ENCODE data around the gene CRYBA1.
"Not testable (repeated sequence)": the region's sequence is repeated elsewhere in the genome, so short reads cannot be mapped to it uniquely, and the experiment has no call there.

The CRYBA1 gene

GRCh38 chr17:29246628-29247027, at the start of gene CRYBA1:
TSS of gene CRYBA1 (plus strand) at chr17:29246859. CDS start at chr17:29246864, 5 bp downstream.
- H3K27me3 ChIP-seq (ENCODE audit: control insufficient read depth, insufficient read depth, low read length): no peaks in the 10 kb centered on the region
- no peaks in the 10 kb centered on the region for H3K36me3 ChIP-seq (ENCODE audit: control insufficient read depth, insufficient read depth, low read length)
- no peak within 1 kb of the TSS for H3K4me3 ChIP-seq (ENCODE audit: low read depth, low read length)
- no peaks in the 10 kb centered on the region for H3K4me1 ChIP-seq (ENCODE audit: control insufficient read depth, insufficient read depth, low read length)
- H3K9me3 ChIP-seq (ENCODE audit: control insufficient read depth, insufficient read depth, low read length): no peaks in the 10 kb centered on the region
- H3K9ac ChIP-seq (ENCODE audit: low read depth, low read length): no peak within 1 kb of the TSS

- no peaks in the 10 kb centered on the region for H3K36me3 ChIP-seq (ENCODE audit: control insufficient read depth, insufficient read depth, low read length)
- H3K4me1 ChIP-seq (ENCODE audit: control insufficient read depth, insufficient read depth, low read length): peaks cover 4% of the 10 kb centered on the region
- H3K4me3 ChIP-seq (ENCODE audit: low read depth, low read length): no peak overlapping the region
- no peak overlapping the region for H3K9ac ChIP-seq (ENCODE audit: low read depth, low read length)
- H3K9me3 ChIP-seq (ENCODE audit: control insufficient read depth, insufficient read depth, low read length): no peaks in the 10 kb centered on the region
- no peaks in the 10 kb centered on the region for H3K27me3 ChIP-seq (ENCODE audit: control insufficient read depth, insufficient read depth, low read length)
Observed at GRCh38 chr17:29197516-29198272, 49.0 kb upstream of the CRYBA1 start.

GRCh38 chr17:29204068-29204804, 42.4 kb upstream of the CRYBA1 start:
- H3K4me1 ChIP-seq (ENCODE audit: control insufficient read depth, insufficient read depth, low read length); H3K9ac ChIP-seq (ENCODE audit: low read depth, low read length); H3K9me3 ChIP-seq (ENCODE audit: control insufficient read depth, insufficient read depth, low read length); H3K4me3 ChIP-seq (ENCODE audit: low read depth, low read length); H3K36me3 ChIP-seq (ENCODE audit: control insufficient read depth, insufficient read depth, low read length); H3K27me3 ChIP-seq (ENCODE audit: control insufficient read depth, insufficient read depth, low read length): not testable (repeated sequence)

- no peaks in the 10 kb centered on the region for H3K36me3 ChIP-seq (ENCODE audit: control insufficient read depth, insufficient read depth, low read length)
- no peaks in the 10 kb centered on the region for H3K4me1 ChIP-seq (ENCODE audit: control insufficient read depth, insufficient read depth, low read length)
- H3K9me3 ChIP-seq (ENCODE audit: control insufficient read depth, insufficient read depth, low read length): no peaks in the 10 kb centered on the region
- H3K4me3 ChIP-seq (ENCODE audit: low read depth, low read length): no peak overlapping the region
- H3K9ac ChIP-seq (ENCODE audit: low read depth, low read length): no peak overlapping the region
- H3K27me3 ChIP-seq (ENCODE audit: control insufficient read depth, insufficient read depth, low read length): no peaks in the 10 kb centered on the region
Observed at GRCh38 chr17:29205047-29205446, 41.6 kb upstream of the CRYBA1 start.

GRCh38 chr17:29207975-29208374, 38.7 kb upstream of the CRYBA1 start:
- no peaks in the 10 kb centered on the region for H3K4me1 ChIP-seq (ENCODE audit: control insufficient read depth, insufficient read depth, low read length)
- no peaks in the 10 kb centered on the region for H3K36me3 ChIP-seq (ENCODE audit: control insufficient read depth, insufficient read depth, low read length)
- no peak overlapping the region for H3K4me3 ChIP-seq (ENCODE audit: low read depth, low read length)
- H3K9me3 ChIP-seq (ENCODE audit: control insufficient read depth, insufficient read depth, low read length): no peaks in the 10 kb centered on the region
- no peaks in the 10 kb centered on the region for H3K27me3 ChIP-seq (ENCODE audit: control insufficient read depth, insufficient read depth, low read length)
- no peak overlapping the region for H3K9ac ChIP-seq (ENCODE audit: low read depth, low read length)

GRCh38 chr17:29209073-29209472, 37.6 kb upstream of the CRYBA1 start:
- Histone ChIP-seq H3K36me3 (ENCODE audit: control insufficient read depth, insufficient read depth, low read length) (no peaks in the 10 kb centered on the region), H3K4me1 (ENCODE audit: control insufficient read depth, insufficient read depth, low read length) (no peaks in the 10 kb centered on the region), H3K4me3 (ENCODE audit: low read depth, low read length) (no peak overlapping the region), H3K9me3 (ENCODE audit: control insufficient read depth, insufficient read depth, low read length) (no peaks in the 10 kb centered on the region), H3K9ac (ENCODE audit: low read depth, low read length) (no peak overlapping the region), H3K27me3 (ENCODE audit: control insufficient read depth, insufficient read depth, low read length) (no peaks in the 10 kb centered on the region)

- H3K4me3 ChIP-seq (ENCODE audit: low read depth, low read length): no peak overlapping the region
- no peaks in the 10 kb centered on the region for H3K9me3 ChIP-seq (ENCODE audit: control insufficient read depth, insufficient read depth, low read length)
- no peaks in the 10 kb centered on the region for H3K36me3 ChIP-seq (ENCODE audit: control insufficient read depth, insufficient read depth, low read length)
- H3K4me1 ChIP-seq (ENCODE audit: control insufficient read depth, insufficient read depth, low read length): no peaks in the 10 kb centered on the region
- no peaks in the 10 kb centered on the region for H3K27me3 ChIP-seq (ENCODE audit: control insufficient read depth, insufficient read depth, low read length)
- H3K9ac ChIP-seq (ENCODE audit: low read depth, low read length): no peak overlapping the region
Observed at GRCh38 chr17:29210879-29211278, 35.8 kb upstream of the CRYBA1 start.

GRCh38 chr17:29212094-29212631, 34.5 kb upstream of the CRYBA1 start:
- no peaks in the 10 kb centered on the region for H3K4me1 ChIP-seq (ENCODE audit: control insufficient read depth, insufficient read depth, low read length)
- H3K36me3 ChIP-seq (ENCODE audit: control insufficient read depth, insufficient read depth, low read length): no peaks in the 10 kb centered on the region
- no peak overlapping the region for H3K4me3 ChIP-seq (ENCODE audit: low read depth, low read length)
- no peaks in the 10 kb centered on the region for H3K9me3 ChIP-seq (ENCODE audit: control insufficient read depth, insufficient read depth, low read length)
- no peak overlapping the region for H3K9ac ChIP-seq (ENCODE audit: low read depth, low read length)
- no peaks in the 10 kb centered on the region for H3K27me3 ChIP-seq (ENCODE audit: control insufficient read depth, insufficient read depth, low read length)

- Histone ChIP-seq H3K27me3 (ENCODE audit: control insufficient read depth, insufficient read depth, low read length) (no peaks in the 10 kb centered on the region), H3K4me3 (ENCODE audit: low read depth, low read length) (no peak overlapping the region), H3K36me3 (ENCODE audit: control insufficient read depth, insufficient read depth, low read length) (no peaks in the 10 kb centered on the region), H3K9ac (ENCODE audit: low read depth, low read length) (no peak overlapping the region), H3K9me3 (ENCODE audit: control insufficient read depth, insufficient read depth, low read length) (no peaks in the 10 kb centered on the region), H3K4me1 (ENCODE audit: control insufficient read depth, insufficient read depth, low read length) (no peaks in the 10 kb centered on the region)
Observed at GRCh38 chr17:29212681-29213121, 34.0 kb upstream of the CRYBA1 start.

GRCh38 chr17:29214215-29215146, 32.2 kb upstream of the CRYBA1 start:
- H3K36me3 ChIP-seq (ENCODE audit: control insufficient read depth, insufficient read depth, low read length): no peaks in the 10 kb centered on the region
- H3K9me3 ChIP-seq (ENCODE audit: control insufficient read depth, insufficient read depth, low read length): no peaks in the 10 kb centered on the region
- H3K9ac ChIP-seq (ENCODE audit: low read depth, low read length): no peak overlapping the region
- H3K4me1 ChIP-seq (ENCODE audit: control insufficient read depth, insufficient read depth, low read length): no peaks in the 10 kb centered on the region
- no peaks in the 10 kb centered on the region for H3K27me3 ChIP-seq (ENCODE audit: control insufficient read depth, insufficient read depth, low read length)
- no peak overlapping the region for H3K4me3 ChIP-seq (ENCODE audit: low read depth, low read length)

- no peaks in the 10 kb centered on the region for H3K4me1 ChIP-seq (ENCODE audit: control insufficient read depth, insufficient read depth, low read length)
- no peaks in the 10 kb centered on the region for H3K27me3 ChIP-seq (ENCODE audit: control insufficient read depth, insufficient read depth, low read length)
- no peak overlapping the region for H3K9ac ChIP-seq (ENCODE audit: low read depth, low read length)
- no peaks in the 10 kb centered on the region for H3K9me3 ChIP-seq (ENCODE audit: control insufficient read depth, insufficient read depth, low read length)
- H3K4me3 ChIP-seq (ENCODE audit: low read depth, low read length): no peak overlapping the region
- H3K36me3 ChIP-seq (ENCODE audit: control insufficient read depth, insufficient read depth, low read length): no peaks in the 10 kb centered on the region
Observed at GRCh38 chr17:29215174-29215573, 31.5 kb upstream of the CRYBA1 start.

Data from iPS-15b (cell line).